A673 (cell line): ENCODE results near the gene STPG3. TPM values are rescaled to one million over a fixed set of nuclear protein-coding genes. Genes with fewer than 3 reads are reported as not detected.

Experiments
- BruUV-seq: library from RNA; stranded (reverse); fragments of 400-500 nt; replicated peaks from 2 replicates; lab custom pipeline; 2021; lab: Mats Ljungman, UMichigan
- CTCF ChIA-PET: fragments of 300-600 bp; sonication (Branson Sonifier 250); formaldehyde crosslinking; loops from one replicate; lab custom pipeline; 2022; ENCODE audit warnings: antibody characterized with exemption; lab: Charles Lee
- POLR2A ChIA-PET: fragments of 300-600 bp; sonication (Branson Sonifier 250); formaldehyde crosslinking; loops from one replicate; lab custom pipeline; 2022; ENCODE audit warnings: antibody characterized with exemption; ENCODE audit not compliant: low non-redundant PET; lab: Charles Lee
- DNase-seq: peaks from one replicate; pipeline ENCODE4 v3.0.0-alpha.2; 2015; ENCODE audit warnings: low spot score
- H3K27ac ChIP-seq: fragments of 200-600 bp; sonication (generic); 2 replicates; pipeline ENCODE4 v1.5.1; 2016; ENCODE audit warnings: mixed run types, low read depth, mild to moderate bottlenecking, mixed read lengths, antibody characterized with exemption, low read length; ENCODE audit not compliant: poor library complexity, severe bottlenecking
- H3K27me3 ChIP-seq: fragments of 200-600 bp; sonication (generic); replicated peaks from 2 replicates; pipeline ENCODE4 v1.6.1; 2017; ENCODE audit warnings: mixed run types, low read depth, mild to moderate bottlenecking, mixed read lengths, antibody characterized with exemption, low read length; ENCODE audit not compliant: insufficient read depth, poor library complexity
- H3K36me3 ChIP-seq: fragments of 200-600 bp; sonication (generic); 2 replicates; pipeline ENCODE4 v1.6.1; 2016; ENCODE audit warnings: mixed run types, mild to moderate bottlenecking, mixed read lengths, antibody characterized with exemption, low read length; ENCODE audit not compliant: insufficient read depth, poor library complexity, severe bottlenecking
- H3K4me1 ChIP-seq: fragments of 200-600 bp; sonication (generic); 2 replicates; pipeline ENCODE4 v1.6.1; 2017; ENCODE audit warnings: mixed run types, mild to moderate bottlenecking, mixed read lengths, antibody characterized with exemption, low read length; ENCODE audit not compliant: insufficient read depth, poor library complexity, severe bottlenecking
- H3K4me3 ChIP-seq: fragments of 200-600 bp; sonication (generic); 2 replicates; pipeline ENCODE4 v1.5.1; 2016; ENCODE audit warnings: low read depth, mixed run types, mild to moderate bottlenecking, mixed read lengths, low read length; ENCODE audit not compliant: poor library complexity, severe bottlenecking
- H3K9me3 ChIP-seq: fragments of 200-600 bp; sonication (generic); 2 replicates; pipeline ENCODE4 v1.6.1; 2016; ENCODE audit warnings: mixed run types, low read depth, mild to moderate bottlenecking, mixed read lengths, antibody characterized with exemption, low read length; ENCODE audit not compliant: poor library complexity, severe bottlenecking
- CTCF ChIP-seq: fragments of 300-800, 200-600 bp; sonication (generic); conservative IDR thresholded peaks from 2 replicates; pipeline ENCODE4 v1.5.1; 2017; ENCODE audit warnings: low read depth, mild to moderate bottlenecking, antibody characterized with exemption, low read length, moderate library complexity, mixed read lengths
- EZH2 ChIP-seq: fragments of 200-600 bp; sonication (generic); IDR thresholded peaks from 2 replicates; pipeline ENCODE4 v1.6.1; 2017; ENCODE audit warnings: borderline replicate concordance, low read depth, mild to moderate bottlenecking, mixed read lengths, antibody characterized with exemption, low read length; ENCODE audit not compliant: poor library complexity, severe bottlenecking
- intact Hi-C: fragments of 100-400 bp; cut with micrococcal nuclease; formaldehyde crosslinking; loops from one replicate; pipeline ENCODE4 v1.10.0; 2022; ENCODE audit not compliant: unreplicated experiment
- total RNA-seq: library from RNA; stranded (reverse); gene quantifications from 2 replicates; pipeline ENCODE4 v1.2.3, GENCODE V29; 2021

The STPG3 gene
- total RNA-seq, 1 experiment from 2014 or later: not detected

- Histone ChIP-seq H3K9me3 (no peaks in the 10 kb centered on the region), H3K4me3 (peak within 1 kb of the TSS; percentile 97), H3K27me3 (no peaks in the 10 kb centered on the region), H3K27ac (peak within 1 kb of the TSS; percentile 88), H3K4me1 (peaks cover 31% of the 10 kb centered on the region), H3K36me3 (peaks cover 6% of the 10 kb centered on the region)
- no peak for TF ChIP-seq CTCF
- TF ChIP-seq EZH2: no peak
- intact Hi-C loops: no loop called here
- BruUV-seq: no TSS peak
- ChIA-PET CTCF (no interaction called here), POLR2A (interaction anchor here (0.7 kb wide), 1 partner anchor 31 kb away, joined by 7 read pairs; no protein-coding TSS in a partner anchor)
- DNase-seq: peak; percentile 93
These were observed 45.7 kb upstream of the STPG3 start, which contains the start of the genes NDOR1 and TMEM203 for GRCh38 chr9:137205126-137206069. TSS of gene NDOR1 (plus strand) at chr9:137205700. CDS start at chr9:137205778, 78 bp downstream. TSS of gene TMEM203 (minus strand) at chr9:137205648. CDS start at chr9:137205414, 234 bp downstream.

GRCh38 chr9:137206602-137207001, 44.5 kb upstream of the STPG3 start:
- BruUV-seq: no TSS peak
- no peaks in the 10 kb centered on the region for H3K9me3 ChIP-seq
- H3K4me1 ChIP-seq: peaks cover 25% of the 10 kb centered on the region
- H3K27me3 ChIP-seq: no peaks in the 10 kb centered on the region
- H3K36me3 ChIP-seq: peaks cover 6% of the 10 kb centered on the region
- TF ChIP-seq EZH2: no peak
- TF ChIP-seq CTCF: no peak
- no peak for DNase-seq
- H3K4me3 ChIP-seq: peak overlapping the region; percentile 97
- ChIA-PET CTCF (no interaction called here), POLR2A (no interaction called here)
- intact Hi-C loops: no loop called here
- no peak overlapping the region for H3K27ac ChIP-seq

- CTCF ChIA-PET: no interaction called here
- Histone ChIP-seq H3K27me3 (no peaks in the 10 kb centered on the region), H3K4me3 (no peak overlapping the region), H3K27ac (peak overlapping the region; percentile 10), H3K4me1 (peaks cover 5% of the 10 kb centered on the region), H3K9me3 (no peaks in the 10 kb centered on the region), H3K36me3 (peaks cover 5% of the 10 kb centered on the region)
- BruUV-seq: no TSS peak
- intact Hi-C loops: no loop called here
- no peak for DNase-seq
- TF ChIP-seq EZH2 (no peak), CTCF (no peak)
- POLR2A ChIA-PET: no interaction called here
These were observed 39.6 kb upstream of the STPG3 start for GRCh38 chr9:137211532-137211931.
